Kidney epithelial cell (primary cell): ENCODE measurements around the gene SORCS3. TPM values are rescaled to one million over a fixed set of nuclear protein-coding genes. Genes with fewer than 3 reads are reported as not detected.

ENCODE experiments used
- DNase-seq: peaks from one replicate; pipeline ENCODE4 v3.0.0-alpha.2; 2010; ENCODE audit warnings: low read depth
- H3K27me3 ChIP-seq: 2 replicates; pipeline ENCODE4 v1.6.0; 2011; ENCODE audit warnings: low read length; ENCODE audit not compliant: control insufficient read depth, insufficient read depth
- H3K36me3 ChIP-seq: 2 replicates; pipeline ENCODE4 v1.5.1; 2011; ENCODE audit warnings: low read length; ENCODE audit not compliant: control insufficient read depth, insufficient read depth
- H3K4me3 ChIP-seq: 2 replicates; pipeline ENCODE4 v1.5.1; 2011; ENCODE audit warnings: low read depth, mild to moderate bottlenecking, control low read depth, low read length
- total RNA-seq: library from RNA; depleted of rRNA; stranded (reverse); fragments of >200 nt; gene quantifications from 2 replicates; pipeline ENCODE4 v1.2.3, GENCODE V29; 2015
- TF ChIP-seq, protein P1 (sequence below): IDR thresholded peaks from 2 replicates; pipeline ENCODE4 v1.5.1; 2011; ENCODE audit warnings: mild to moderate bottlenecking, moderate library complexity, low read length, control low read depth, inconsistent platforms; ENCODE audit not compliant: insufficient read depth, poor library complexity, severe bottlenecking

SORCS3 gene
- total RNA-seq, 1 donor from 2014 or later, result 0.96 TPM

- TF ChIP-seq, protein P1, sequence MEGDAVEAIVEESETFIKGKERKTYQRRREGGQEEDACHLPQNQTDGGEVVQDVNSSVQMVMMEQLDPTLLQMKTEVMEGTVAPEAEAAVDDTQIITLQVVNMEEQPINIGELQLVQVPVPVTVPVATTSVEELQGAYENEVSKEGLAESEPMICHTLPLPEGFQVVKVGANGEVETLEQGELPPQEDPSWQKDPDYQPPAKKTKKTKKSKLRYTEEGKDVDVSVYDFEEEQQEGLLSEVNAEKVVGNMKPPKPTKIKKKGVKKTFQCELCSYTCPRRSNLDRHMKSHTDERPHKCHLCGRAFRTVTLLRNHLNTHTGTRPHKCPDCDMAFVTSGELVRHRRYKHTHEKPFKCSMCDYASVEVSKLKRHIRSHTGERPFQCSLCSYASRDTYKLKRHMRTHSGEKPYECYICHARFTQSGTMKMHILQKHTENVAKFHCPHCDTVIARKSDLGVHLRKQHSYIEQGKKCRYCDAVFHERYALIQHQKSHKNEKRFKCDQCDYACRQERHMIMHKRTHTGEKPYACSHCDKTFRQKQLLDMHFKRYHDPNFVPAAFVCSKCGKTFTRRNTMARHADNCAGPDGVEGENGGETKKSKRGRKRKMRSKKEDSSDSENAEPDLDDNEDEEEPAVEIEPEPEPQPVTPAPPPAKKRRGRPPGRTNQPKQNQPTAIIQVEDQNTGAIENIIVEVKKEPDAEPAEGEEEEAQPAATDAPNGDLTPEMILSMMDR, result no peak
- DNase-seq, result no peak
- Histone ChIP-seq H3K36me3 (no peaks in the 10 kb centered on the region), H3K27me3 (no peaks in the 10 kb centered on the region), H3K4me3 (no peak overlapping the region)
Observed at GRCh38 chr10:105266966-105267539, 626.0 kb downstream of the SORCS3 start.

- TF ChIP-seq, protein P1, result no peak
- no peak for DNase-seq
- no peak overlapping the region for H3K4me3 ChIP-seq
- no peaks in the 10 kb centered on the region for H3K36me3 ChIP-seq
- no peaks in the 10 kb centered on the region for H3K27me3 ChIP-seq
Observed at GRCh38 chr10:105268961-105269360, 627.9 kb downstream of the SORCS3 start.

DNA sequence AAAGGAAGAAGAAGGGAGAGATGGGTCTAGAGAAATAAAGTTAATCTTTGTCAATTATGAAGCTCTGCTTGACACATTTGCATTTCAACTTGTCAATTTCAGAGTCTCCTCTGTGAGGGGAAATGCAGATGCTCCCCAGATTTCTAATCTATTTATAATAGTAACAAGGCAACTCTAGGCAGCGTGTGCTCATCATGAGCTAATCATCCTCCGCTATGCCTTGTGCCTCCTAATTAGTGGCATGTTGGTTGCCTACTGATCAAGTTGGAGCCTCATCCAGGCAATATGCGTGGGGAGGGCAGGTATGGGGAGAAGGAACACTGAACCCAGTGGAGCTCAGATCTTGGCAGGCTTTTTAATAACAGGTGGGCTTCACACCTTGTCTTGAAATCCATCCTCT, 628.6 kb downstream of the SORCS3 start:
- Histone ChIP-seq H3K27me3 (no peaks in the 10 kb centered on the region), H3K36me3 (no peaks in the 10 kb centered on the region), H3K4me3 (no peak overlapping the region)
- TF ChIP-seq, protein P1, result no peak
- no peak for DNase-seq

DNA sequence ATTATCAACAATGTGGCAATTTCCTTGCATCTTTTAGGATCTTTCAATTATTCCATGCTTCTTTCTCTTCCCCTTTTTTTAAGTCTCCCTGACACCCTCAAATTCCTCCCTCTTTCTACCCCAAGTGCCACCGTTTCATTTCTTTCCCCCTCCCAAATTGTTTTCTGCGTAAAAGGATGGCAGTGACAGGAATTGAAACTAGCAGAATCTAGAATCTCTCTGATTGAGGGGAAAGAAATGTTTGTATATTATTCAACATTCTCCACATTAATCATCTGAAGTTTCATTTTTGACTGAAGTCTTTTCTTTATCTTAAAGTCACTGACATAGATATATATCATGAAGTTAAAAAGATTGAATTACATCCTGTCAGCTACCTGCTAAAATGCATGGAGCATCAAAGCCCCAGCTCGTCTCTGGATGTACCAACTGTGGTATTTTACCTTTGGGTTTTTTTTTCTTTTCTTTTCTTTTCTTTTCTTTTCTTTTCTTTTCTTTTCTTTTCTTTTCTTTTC, 633.5 kb downstream of the SORCS3 start:
- no peak for DNase-seq
- TF ChIP-seq, protein P1, result no peak
- Histone ChIP-seq H3K36me3 (no peaks in the 10 kb centered on the region), H3K27me3 (no peaks in the 10 kb centered on the region), H3K4me3 (no peak overlapping the region)

DNA sequence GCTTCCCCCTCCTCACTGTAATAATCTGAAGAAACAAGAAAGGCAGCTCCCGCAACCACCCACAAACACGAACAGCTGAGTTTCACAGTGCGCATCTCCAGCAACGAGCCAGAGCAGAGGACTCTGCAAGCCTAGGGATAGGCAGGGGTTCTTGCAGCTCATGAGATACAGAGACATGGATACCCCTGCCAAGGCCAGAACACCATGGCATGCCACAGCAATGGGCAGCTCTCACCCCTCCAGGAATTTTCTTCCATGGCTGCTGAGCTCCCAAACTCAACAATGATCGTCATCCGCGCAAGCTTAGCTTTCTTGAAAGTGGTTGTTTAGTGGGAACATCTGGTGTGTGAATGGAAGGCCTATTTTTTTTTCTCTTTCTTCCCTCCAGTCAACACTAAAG, 637.3 kb downstream of the SORCS3 start:
- DNase-seq, result no peak
- Histone ChIP-seq H3K4me3 (no peak overlapping the region), H3K27me3 (no peaks in the 10 kb centered on the region), H3K36me3 (no peaks in the 10 kb centered on the region)
- TF ChIP-seq, protein P1, result no peak

- Histone ChIP-seq H3K27me3 (no peaks in the 10 kb centered on the region), H3K4me3 (no peak overlapping the region), H3K36me3 (no peaks in the 10 kb centered on the region)
- no peak for DNase-seq
- TF ChIP-seq, protein P1, result no peak
Observed at GRCh38 chr10:105279101-105279500, 638.0 kb downstream of the SORCS3 start.
